C4-2B (cell line): ENCODE results near the gene CD40.

Experiments used
- CTCF ChIP-seq: fragments of 450-650 bp; conservative IDR thresholded peaks from 2 replicates; pipeline ENCODE4 v1.5.1; 2017; ENCODE audit warnings: mild to moderate bottlenecking
- ZFX ChIP-seq: fragments of 450-650 bp; IDR thresholded peaks from 2 replicates; pipeline ENCODE4 v1.6.1; 2017

DNA sequence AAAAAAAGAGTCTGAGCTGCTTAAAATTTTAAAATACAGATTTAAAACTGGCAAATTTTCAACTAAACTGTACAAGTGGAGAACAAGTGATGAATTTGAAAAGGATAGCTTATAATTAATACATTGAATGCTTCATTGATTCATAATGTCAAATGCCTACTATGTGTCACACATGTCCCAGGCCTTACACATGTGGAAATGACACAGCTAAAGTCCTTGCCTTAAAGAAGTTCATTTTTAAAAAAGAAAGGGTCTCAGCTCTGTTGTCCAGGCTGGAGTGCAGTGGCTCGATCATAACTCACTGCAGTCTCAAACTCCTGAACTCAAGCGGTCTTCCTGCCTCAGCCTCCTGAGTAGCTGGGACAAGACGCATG lies 33.3 kb upstream of the CD40 start:
- TF ChIP-seq CTCF (no peak), ZFX (no peak)
